ENCODE data around the gene AAR2. TPM values are rescaled to one million over a fixed set of nuclear protein-coding genes. Genes with fewer than 3 reads are reported as not detected.

The AAR2 gene
- total RNA-seq, 1 donor from 2014 or later = 23.7 TPM

- no peak for ATAC-seq
- intact Hi-C loops (cut with DNase I) = no loop called here
- no peak overlapping the region for H3K4me3 ChIP-seq
- TF ChIP-seq CTCF (IDR thresholded peaks at IDR 0.05) = no peak
- no peaks in the 10 kb centered on the region for H3K4me1 ChIP-seq
- no peaks in the 10 kb centered on the region for H3K27me3 ChIP-seq (ENCODE audit: low read depth)
- peaks cover 97% of the 10 kb centered on the region for H3K36me3 ChIP-seq
- no peak overlapping the region for H3K27ac ChIP-seq
- no peaks in the 10 kb centered on the region for H3K9me3 ChIP-seq
- DNase-seq = no peak
Observed at GRCh38 chr20:36249450-36249849, 13.2 kb downstream of the AAR2 start.

GRCh38 chr20:36251426-36251825, 15.1 kb downstream of the AAR2 start:
- no peak for TF ChIP-seq CTCF (IDR thresholded peaks at IDR 0.05)
- H3K36me3 ChIP-seq = peaks cover 97% of the 10 kb centered on the region
- H3K27ac ChIP-seq = no peak overlapping the region
- no peaks in the 10 kb centered on the region for H3K27me3 ChIP-seq (ENCODE audit: low read depth)
- H3K4me1 ChIP-seq = no peaks in the 10 kb centered on the region
- intact Hi-C loops (cut with DNase I) = no loop called here
- no peak for ATAC-seq
- H3K4me3 ChIP-seq = no peak overlapping the region
- no peak for DNase-seq
- H3K9me3 ChIP-seq = no peaks in the 10 kb centered on the region

- peaks cover 95% of the 10 kb centered on the region for H3K36me3 ChIP-seq
- no peak for TF ChIP-seq CTCF (IDR thresholded peaks at IDR 0.05)
- no peak overlapping the region for H3K27ac ChIP-seq
- no peaks in the 10 kb centered on the region for H3K4me1 ChIP-seq
- no peak overlapping the region for H3K4me3 ChIP-seq
- intact Hi-C loops (cut with DNase I) = no loop called here
- ATAC-seq = no peak
- DNase-seq = no peak
- no peaks in the 10 kb centered on the region for H3K27me3 ChIP-seq (ENCODE audit: low read depth)
- H3K9me3 ChIP-seq = no peaks in the 10 kb centered on the region
Observed at GRCh38 chr20:36252511-36252910, 16.2 kb downstream of the AAR2 start.

GRCh38 chr20:36253036-36253435, 16.8 kb downstream of the AAR2 start:
- H3K9me3 ChIP-seq = no peaks in the 10 kb centered on the region
- H3K27ac ChIP-seq = no peak overlapping the region
- intact Hi-C loops (cut with DNase I) = no loop called here
- ATAC-seq (no peak), DNase-seq (no peak)
- no peaks in the 10 kb centered on the region for H3K27me3 ChIP-seq (ENCODE audit: low read depth)
- H3K4me1 ChIP-seq = no peaks in the 10 kb centered on the region
- H3K36me3 ChIP-seq = peaks cover 92% of the 10 kb centered on the region
- TF ChIP-seq CTCF (IDR thresholded peaks at IDR 0.05) = no peak
- no peak overlapping the region for H3K4me3 ChIP-seq

- no peaks in the 10 kb centered on the region for H3K9me3 ChIP-seq
- DNase-seq = no peak
- no peaks in the 10 kb centered on the region for H3K4me1 ChIP-seq
- peaks cover 81% of the 10 kb centered on the region for H3K36me3 ChIP-seq
- intact Hi-C loops (cut with DNase I) = no loop called here
- H3K27ac ChIP-seq = no peak overlapping the region
- no peak overlapping the region for H3K4me3 ChIP-seq
- ATAC-seq = no peak
- TF ChIP-seq CTCF (IDR thresholded peaks at IDR 0.05) = no peak
- H3K27me3 ChIP-seq (ENCODE audit: low read depth) = no peaks in the 10 kb centered on the region
Observed at GRCh38 chr20:36254076-36254475, 17.8 kb downstream of the AAR2 start.

GRCh38 chr20:36255445-36255844, 19.2 kb downstream of the AAR2 start:
- TF ChIP-seq CTCF (IDR thresholded peaks at IDR 0.05) = no peak
- Histone ChIP-seq H3K9me3 (no peaks in the 10 kb centered on the region), H3K4me1 (no peaks in the 10 kb centered on the region), H3K36me3 (peaks cover 68% of the 10 kb centered on the region), H3K27ac (no peak overlapping the region), H3K4me3 (no peak overlapping the region), H3K27me3 (ENCODE audit: low read depth) (no peaks in the 10 kb centered on the region)
- intact Hi-C loops (cut with DNase I) = no loop called here
- no peak for ATAC-seq
- DNase-seq = no peak

Measured in lower lobe of right lung (tissue), 2 donors.